Activated CD4-positive, alpha-beta memory T cell treated with anti-CD3 and anti-CD28 coated beads for 36 hours (primary cell): ENCODE results near the gene TGM3. TPM values are rescaled to one million over a fixed set of nuclear protein-coding genes. Genes with fewer than 3 reads are reported as not detected.

ENCODE experiments used
- CTCF ChIA-PET: fragments of 350-600 bp; sonication (Branson Sonifier 250); formaldehyde crosslinking; loops from one replicate; lab custom pipeline; 2021; ENCODE audit warnings: antibody characterized with exemption, inconsistent platforms; lab: Charles Lee
- POLR2A ChIA-PET: fragments of 350-600 bp; sonication (Branson Sonifier 250); formaldehyde crosslinking; loops from one replicate; lab custom pipeline; 2021; ENCODE audit warnings: antibody characterized with exemption; lab: Charles Lee
- DNase-seq: peaks from one replicate; pipeline ENCODE4 v3.0.0-alpha.2; 2020
- H3K27ac Mint-ChIP-seq: one replicate; pipeline ENCODE4 v1.8.0; 2021; ENCODE audit warnings: mixed read lengths
- H3K27me3 Mint-ChIP-seq: one replicate; pipeline ENCODE4 v1.8.0; 2021; ENCODE audit warnings: mixed read lengths
- H3K36me3 Mint-ChIP-seq: one replicate; pipeline ENCODE4 v1.8.0; 2021; ENCODE audit warnings: mixed read lengths
- H3K4me1 Mint-ChIP-seq: one replicate; pipeline ENCODE4 v1.8.0; 2021; ENCODE audit warnings: low read depth, mixed read lengths
- H3K4me3 Mint-ChIP-seq: one replicate; pipeline ENCODE4 v1.8.0; 2021; ENCODE audit warnings: mild to moderate bottlenecking, mixed read lengths
- H3K9me3 Mint-ChIP-seq: one replicate; pipeline ENCODE4 v1.8.0; 2021; ENCODE audit warnings: mixed read lengths
- intact Hi-C: fragments of 100-400 bp; cut with micrococcal nuclease; formaldehyde crosslinking; loops from one replicate; pipeline ENCODE4 v1.15.1; 2023
- total RNA-seq, 2 experiments: library from RNA; stranded (reverse); gene quantifications; one replicate each; pipeline ENCODE4 v1.2.3, GENCODE V29; 2021

Gene TGM3
- total RNA-seq, 2 experiments from 2014 or later = not detected

- no peaks in the 10 kb centered on the region for H3K36me3 Mint-ChIP-seq
- H3K4me3 Mint-ChIP-seq = no peak overlapping the region
- peaks cover 3% of the 10 kb centered on the region for H3K4me1 Mint-ChIP-seq
- no peaks in the 10 kb centered on the region for H3K9me3 Mint-ChIP-seq
- H3K27ac Mint-ChIP-seq = no peak overlapping the region
- intact Hi-C loops = no loop called here
- H3K27me3 Mint-ChIP-seq = peaks cover 4% of the 10 kb centered on the region
- CTCF ChIA-PET = interaction anchor here (0.6 kb wide), 1 partner anchor 26 kb away, joined by 4 read pairs; no protein-coding TSS in a partner anchor
- POLR2A ChIA-PET = no interaction called here
- no peak for DNase-seq
Measured at GRCh38 chr20:2300420-2300819, 4.6 kb downstream of the TGM3 start.

GRCh38 chr20:2301164-2301622 lies 5.4 kb downstream of the TGM3 start:
- POLR2A ChIA-PET = no interaction called here
- DNase-seq = no peak
- Mint-ChIP-seq H3K4me3 (no peak overlapping the region), H3K4me1 (peaks cover 3% of the 10 kb centered on the region), H3K27ac (no peak overlapping the region), H3K36me3 (no peaks in the 10 kb centered on the region), H3K9me3 (no peaks in the 10 kb centered on the region), H3K27me3 (peaks cover 4% of the 10 kb centered on the region)
- CTCF ChIA-PET = interaction anchor here (0.6 kb wide), 1 partner anchor 363 kb away, joined by 3 read pairs; no protein-coding TSS in a partner anchor
- intact Hi-C loops = no loop called here

GRCh38 chr20:2302384-2303060 lies 6.7 kb downstream of the TGM3 start:
- Mint-ChIP-seq H3K4me3 (no peak overlapping the region), H3K27ac (no peak overlapping the region)
- intact Hi-C loops = no loop called here

GRCh38 chr20:2303673-2304072 lies 7.9 kb downstream of the TGM3 start:
- Mint-ChIP-seq H3K36me3 (no peaks in the 10 kb centered on the region), H3K4me1 (peaks cover 3% of the 10 kb centered on the region), H3K27me3 (peaks cover 4% of the 10 kb centered on the region), H3K4me3 (no peak overlapping the region), H3K27ac (no peak overlapping the region), H3K9me3 (no peaks in the 10 kb centered on the region)
- intact Hi-C loops = no loop called here
- POLR2A ChIA-PET = no interaction called here
- DNase-seq = no peak
- CTCF ChIA-PET = no interaction called here

More at GRCh38 chr20:2302384-2303060, 6.7 kb downstream of the TGM3 start:
- H3K27me3 Mint-ChIP-seq = peaks cover 4% of the 10 kb centered on the region
- ChIA-PET POLR2A (no interaction called here), CTCF (no interaction called here)
- DNase-seq = no peak
- no peaks in the 10 kb centered on the region for H3K9me3 Mint-ChIP-seq
- H3K36me3 Mint-ChIP-seq = no peaks in the 10 kb centered on the region
- peaks cover 3% of the 10 kb centered on the region for H3K4me1 Mint-ChIP-seq

- H3K27ac Mint-ChIP-seq = no peak overlapping the region
- ChIA-PET POLR2A (no interaction called here), CTCF (no interaction called here)
- H3K27me3 Mint-ChIP-seq = peaks cover 4% of the 10 kb centered on the region
- no peak overlapping the region for H3K4me3 Mint-ChIP-seq
- DNase-seq = no peak
- peaks cover 3% of the 10 kb centered on the region for H3K4me1 Mint-ChIP-seq
- no peaks in the 10 kb centered on the region for H3K36me3 Mint-ChIP-seq
- H3K9me3 Mint-ChIP-seq = no peaks in the 10 kb centered on the region
- intact Hi-C loops = no loop called here
Measured at GRCh38 chr20:2304180-2304579, 8.4 kb downstream of the TGM3 start.

- intact Hi-C loops = no loop called here
- POLR2A ChIA-PET = no interaction called here
- Mint-ChIP-seq H3K4me3 (no peak overlapping the region), H3K4me1 (peaks cover 3% of the 10 kb centered on the region), H3K36me3 (no peaks in the 10 kb centered on the region), H3K27ac (no peak overlapping the region), H3K27me3 (peaks cover 4% of the 10 kb centered on the region), H3K9me3 (no peaks in the 10 kb centered on the region)
- CTCF ChIA-PET = no interaction called here
- DNase-seq = no peak
Measured at GRCh38 chr20:2305029-2305428, 9.2 kb downstream of the TGM3 start.

- DNase-seq = no peak
- POLR2A ChIA-PET = no interaction called here
- CTCF ChIA-PET = no interaction called here
- H3K9me3 Mint-ChIP-seq = no peaks in the 10 kb centered on the region
- no peak overlapping the region for H3K27ac Mint-ChIP-seq
- H3K4me1 Mint-ChIP-seq = peaks cover 3% of the 10 kb centered on the region
- peaks cover 4% of the 10 kb centered on the region for H3K27me3 Mint-ChIP-seq
- intact Hi-C loops = no loop called here
- H3K36me3 Mint-ChIP-seq = no peaks in the 10 kb centered on the region
- no peak overlapping the region for H3K4me3 Mint-ChIP-seq
Measured at GRCh38 chr20:2305479-2305878, 9.7 kb downstream of the TGM3 start.

GRCh38 chr20:2305946-2306345 lies 10.1 kb downstream of the TGM3 start:
- intact Hi-C loops = no loop called here

GRCh38 chr20:2307136-2307535 lies 11.3 kb downstream of the TGM3 start:
- POLR2A ChIA-PET = no interaction called here
- intact Hi-C loops = no loop called here
- CTCF ChIA-PET = no interaction called here

More at GRCh38 chr20:2305946-2306345, 10.1 kb downstream of the TGM3 start:
- peaks cover 1% of the 10 kb centered on the region for H3K4me1 Mint-ChIP-seq
- no peak overlapping the region for H3K4me3 Mint-ChIP-seq
- ChIA-PET CTCF (no interaction called here), POLR2A (no interaction called here)
- no peak for DNase-seq
- H3K27me3 Mint-ChIP-seq = peaks cover 2% of the 10 kb centered on the region
- H3K9me3 Mint-ChIP-seq = no peaks in the 10 kb centered on the region
- H3K27ac Mint-ChIP-seq = no peak overlapping the region
- H3K36me3 Mint-ChIP-seq = no peaks in the 10 kb centered on the region

GRCh38 chr20:2311329-2311728 lies 15.5 kb downstream of the TGM3 start:
- Mint-ChIP-seq H3K4me3 (no peak overlapping the region), H3K9me3 (no peaks in the 10 kb centered on the region), H3K27ac (no peak overlapping the region), H3K4me1 (no peaks in the 10 kb centered on the region), H3K27me3 (no peaks in the 10 kb centered on the region), H3K36me3 (no peaks in the 10 kb centered on the region)
- DNase-seq = no peak
- CTCF ChIA-PET = no interaction called here
- intact Hi-C loops = no loop called here
- POLR2A ChIA-PET = no interaction called here

More at GRCh38 chr20:2307136-2307535, 11.3 kb downstream of the TGM3 start:
- H3K9me3 Mint-ChIP-seq = no peaks in the 10 kb centered on the region
- H3K27me3 Mint-ChIP-seq = peaks cover 1% of the 10 kb centered on the region
- no peak overlapping the region for H3K4me3 Mint-ChIP-seq
- no peak for DNase-seq
- no peak overlapping the region for H3K27ac Mint-ChIP-seq
- H3K4me1 Mint-ChIP-seq = no peaks in the 10 kb centered on the region
- no peaks in the 10 kb centered on the region for H3K36me3 Mint-ChIP-seq

GRCh38 chr20:2312876-2313275 lies 17.1 kb downstream of the TGM3 start:
- Mint-ChIP-seq H3K4me3 (no peak overlapping the region), H3K4me1 (no peaks in the 10 kb centered on the region), H3K36me3 (no peaks in the 10 kb centered on the region), H3K27me3 (peaks cover 3% of the 10 kb centered on the region), H3K9me3 (no peaks in the 10 kb centered on the region), H3K27ac (no peak overlapping the region)
- ChIA-PET CTCF (no interaction called here), POLR2A (no interaction called here)
- no peak for DNase-seq
- intact Hi-C loops = no loop called here

GRCh38 chr20:2313316-2313715 lies 17.5 kb downstream of the TGM3 start:
- Mint-ChIP-seq H3K27ac (no peak overlapping the region), H3K36me3 (no peaks in the 10 kb centered on the region), H3K9me3 (no peaks in the 10 kb centered on the region), H3K4me3 (no peak overlapping the region), H3K4me1 (no peaks in the 10 kb centered on the region), H3K27me3 (peaks cover 3% of the 10 kb centered on the region)
- DNase-seq = no peak
- ChIA-PET POLR2A (no interaction called here), CTCF (no interaction called here)
- intact Hi-C loops = no loop called here
